KMS-11 (cell line): ENCODE data around the gene TCF12.

Experiments
- H2AFZ ChIP-seq: fragments of 200-600 bp; sonication (generic); 2 replicates; pipeline ENCODE4 v1.6.1; 2016; ENCODE audit warnings: antibody characterized with exemption, mixed run types, low read depth
- H3K27ac ChIP-seq: fragments of 200-600 bp; sonication (generic); 2 replicates; pipeline ENCODE4 v1.6.1; 2016; ENCODE audit warnings: mild to moderate bottlenecking, mixed run types
- H3K27me3 ChIP-seq: fragments of 200-600 bp; sonication (generic); 2 replicates; pipeline ENCODE4 v1.6.1; 2017; ENCODE audit warnings: mild to moderate bottlenecking, low read depth, mixed run types, moderate library complexity; ENCODE audit not compliant: insufficient read depth
- H3K36me3 ChIP-seq: fragments of 200-600 bp; sonication (generic); 2 replicates; pipeline ENCODE4 v1.6.1; 2017; ENCODE audit warnings: mild to moderate bottlenecking, mixed run types; ENCODE audit not compliant: insufficient read depth
- H3K4me1 ChIP-seq: fragments of 200-600 bp; sonication (generic); 2 replicates; pipeline ENCODE4 v1.6.1; 2016; ENCODE audit warnings: mild to moderate bottlenecking, low read depth, mixed run types; ENCODE audit not compliant: poor library complexity, severe bottlenecking
- H3K4me2 ChIP-seq: fragments of 200-600 bp; sonication (generic); 2 replicates; pipeline ENCODE4 v1.7.0; 2016; ENCODE audit warnings: mild to moderate bottlenecking, mixed run types
- H3K4me3 ChIP-seq: fragments of 200-600 bp; sonication (generic); IDR thresholded peaks from 2 replicates; pipeline ENCODE4 v1.6.1; 2017; ENCODE audit warnings: low read depth, low read length, mixed read lengths; ENCODE audit not compliant: insufficient read depth
- H3K79me2 ChIP-seq: fragments of 200-600 bp; sonication (generic); 2 replicates; pipeline ENCODE4 v1.6.1; 2016; ENCODE audit warnings: low read depth, mixed run types; ENCODE audit not compliant: insufficient read depth
- H3K9ac ChIP-seq: fragments of 200-600 bp; sonication (generic); 2 replicates; pipeline ENCODE4 v1.6.1; 2016; ENCODE audit warnings: mild to moderate bottlenecking, mixed run types
- H4K20me1 ChIP-seq: fragments of 200-600 bp; sonication (generic); 2 replicates; pipeline ENCODE4 v1.6.1; 2016; ENCODE audit warnings: mild to moderate bottlenecking, mixed run types; ENCODE audit not compliant: insufficient read depth
- CTCF ChIP-seq: fragments of 200-600 bp; sonication (generic); conservative IDR thresholded peaks from 2 replicates; pipeline ENCODE4 v1.6.1; 2017; ENCODE audit warnings: low read depth, mild to moderate bottlenecking, antibody characterized with exemption, low read length, moderate library complexity, mixed read lengths

The TCF12 gene

GRCh38 chr15:56919609-56920366 is 1.3 kb downstream of the TCF12 start:
- peak overlapping the region; percentile 92 for H2AFZ ChIP-seq
- peak overlapping the region; percentile 89 for H3K27ac ChIP-seq
- TF ChIP-seq CTCF: no peak
- H3K27me3 ChIP-seq: no peaks in the 10 kb centered on the region
- H3K9ac ChIP-seq: peak overlapping the region; percentile 96
- no peaks in the 10 kb centered on the region; the same call in 1 of the 2 replicates for H3K36me3 ChIP-seq
- no peaks in the 10 kb centered on the region for H4K20me1 ChIP-seq
- peaks cover 48% of the 10 kb centered on the region for H3K4me1 ChIP-seq
- H3K79me2 ChIP-seq: peaks cover 29% of the 10 kb centered on the region; the same call in 1 of the 2 replicates
- no peak overlapping the region for H3K4me3 ChIP-seq
- H3K4me2 ChIP-seq: peak overlapping the region; percentile 77

DNA sequence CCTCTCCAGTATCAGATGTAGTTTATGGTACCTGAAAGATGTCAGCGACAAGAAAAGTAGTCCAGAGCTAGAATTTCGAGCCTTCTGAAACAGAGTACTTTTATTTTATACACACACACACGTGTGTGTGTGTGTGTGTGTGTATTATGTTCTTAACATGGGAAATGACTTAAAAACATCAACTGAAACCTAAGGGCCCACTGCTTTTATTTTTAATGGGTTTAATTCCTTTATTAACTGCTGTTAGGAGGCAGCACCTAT is 1.9 kb downstream of the TCF12 start:
- peak overlapping the region; percentile 89; the same call in 1 of the 2 replicates for H3K27ac ChIP-seq
- H3K36me3 ChIP-seq: no peaks in the 10 kb centered on the region; the same call in 1 of the 2 replicates
- peak overlapping the region; percentile 77 for H3K4me2 ChIP-seq
- H2AFZ ChIP-seq: peak overlapping the region; percentile 92; the same call in 1 of the 2 replicates
- peaks cover 30% of the 10 kb centered on the region; the same call in 1 of the 2 replicates for H3K79me2 ChIP-seq
- H4K20me1 ChIP-seq: no peaks in the 10 kb centered on the region
- peaks cover 48% of the 10 kb centered on the region for H3K4me1 ChIP-seq
- peak overlapping the region; percentile 96; the same call in 1 of the 2 replicates for H3K9ac ChIP-seq
- H3K4me3 ChIP-seq: no peak overlapping the region
- no peaks in the 10 kb centered on the region for H3K27me3 ChIP-seq
- no peak for TF ChIP-seq CTCF

DNA sequence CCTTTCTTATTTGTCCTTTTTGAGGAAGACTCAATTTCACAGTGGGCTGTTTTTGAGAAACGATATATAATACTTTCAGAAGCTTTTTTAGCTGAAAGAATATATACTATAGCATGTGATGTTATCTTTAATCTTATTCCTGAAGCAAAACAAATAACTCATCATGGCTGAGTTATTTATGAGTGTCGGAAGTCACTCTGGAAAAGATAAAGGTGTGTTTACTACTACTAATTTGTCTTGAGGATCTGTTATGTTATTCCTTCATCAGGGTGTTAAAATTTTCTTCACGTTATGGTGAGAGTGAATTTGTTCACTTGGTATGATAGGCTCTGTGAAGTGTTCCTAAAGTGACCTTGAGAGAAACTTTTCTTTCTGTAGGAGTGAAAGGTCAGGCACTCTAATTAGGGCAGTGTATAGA is 4.7 kb downstream of the TCF12 start:
- H2AFZ ChIP-seq: no peak overlapping the region
- H3K4me2 ChIP-seq: no peak overlapping the region; the same call in 1 of the 2 replicates
- no peak overlapping the region for H3K9ac ChIP-seq
- no peak overlapping the region for H3K27ac ChIP-seq
- H4K20me1 ChIP-seq: no peaks in the 10 kb centered on the region
- peaks cover 30% of the 10 kb centered on the region; the same call in 1 of the 2 replicates for H3K79me2 ChIP-seq
- H3K27me3 ChIP-seq: no peaks in the 10 kb centered on the region
- peaks cover 42% of the 10 kb centered on the region for H3K4me1 ChIP-seq
- H3K4me3 ChIP-seq: no peak overlapping the region
- H3K36me3 ChIP-seq: no peaks in the 10 kb centered on the region; the same call in 1 of the 2 replicates
- TF ChIP-seq CTCF: no peak

DNA sequence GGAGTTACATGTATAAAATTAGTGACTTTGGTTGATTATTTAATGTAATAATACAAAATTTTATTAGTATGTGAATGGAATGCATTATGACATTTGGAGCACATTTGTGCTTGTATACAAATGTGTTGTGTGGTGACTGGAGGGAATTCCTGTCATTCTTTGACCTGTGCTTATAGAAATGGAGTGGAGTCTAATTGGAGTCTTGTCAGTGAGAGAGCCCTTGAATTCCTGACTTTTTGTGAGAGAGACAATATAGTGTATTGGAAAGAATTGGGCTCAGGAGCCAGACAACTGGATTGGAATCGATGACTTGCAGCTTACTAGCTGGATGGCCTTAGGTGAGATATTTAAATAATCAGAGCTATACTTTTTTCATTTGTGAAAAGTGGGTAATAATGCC is 9.4 kb downstream of the TCF12 start:
- H3K27me3 ChIP-seq: no peaks in the 10 kb centered on the region
- H3K9ac ChIP-seq: no peak overlapping the region
- H3K27ac ChIP-seq: no peak overlapping the region
- H3K36me3 ChIP-seq: no peaks in the 10 kb centered on the region; the same call in 1 of the 2 replicates
- no peaks in the 10 kb centered on the region for H4K20me1 ChIP-seq
- no peak overlapping the region for H2AFZ ChIP-seq
- no peak overlapping the region for H3K4me2 ChIP-seq
- H3K4me1 ChIP-seq: peaks cover 31% of the 10 kb centered on the region
- H3K79me2 ChIP-seq: peaks cover 10% of the 10 kb centered on the region; the same call in 1 of the 2 replicates
- TF ChIP-seq CTCF: no peak
- no peak overlapping the region for H3K4me3 ChIP-seq
